ENCODE measurements around the gene LIPT2.
A peak's percentile ranks its signal among the peaks of the same experiment; 100 is the strongest.
"Not testable (repeated sequence)": the region's sequence is repeated elsewhere in the genome, so short reads cannot be mapped to it uniquely, and the experiment has no call there.

The LIPT2 gene

DNA sequence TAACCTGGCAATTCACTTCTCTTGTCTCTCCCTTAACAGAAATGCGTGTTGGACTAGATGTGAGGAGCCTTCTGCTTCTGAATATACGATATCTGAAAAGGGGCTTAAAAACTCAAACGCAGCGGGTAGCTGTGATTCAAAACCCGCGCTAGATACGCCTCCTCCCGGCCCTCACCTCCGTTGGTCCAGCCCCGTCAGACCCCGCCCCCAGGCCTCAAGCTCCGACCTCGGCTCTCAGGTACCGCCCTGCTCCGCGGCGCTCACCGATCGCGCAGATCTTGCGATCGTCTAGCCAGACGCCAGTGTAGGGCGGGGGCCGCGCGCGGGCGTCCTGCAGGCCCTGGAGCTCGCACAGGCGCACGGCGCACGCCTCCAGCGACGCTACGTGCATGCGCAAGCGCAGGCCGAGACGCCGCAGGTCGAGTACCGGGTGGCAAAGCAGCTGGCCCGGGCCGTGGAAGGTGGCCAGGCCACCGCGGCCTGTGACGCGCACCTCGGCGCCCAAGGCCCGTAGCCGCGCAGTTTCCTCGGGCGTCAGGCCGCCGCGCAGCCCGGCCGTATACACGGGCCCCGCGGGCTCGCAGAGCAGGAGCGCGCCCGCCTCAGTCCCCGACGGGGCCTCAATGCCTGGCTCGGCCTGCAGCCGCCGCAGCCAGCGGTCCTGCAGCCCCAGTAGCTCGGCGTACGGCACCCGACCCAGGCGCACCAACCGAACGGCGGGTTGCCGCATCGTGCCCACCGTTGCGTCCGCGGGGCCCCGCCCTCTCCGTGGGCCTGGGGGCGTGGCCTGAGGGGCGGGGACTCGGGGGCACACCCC, at the start of gene LIPT2:
TSS of gene LIPT2 (minus strand) at position 751 of the 817 bp plus-strand sequence. CDS start at position 730, 21 bp downstream.
- peak; percentile 97 for DNase-seq

DNA sequence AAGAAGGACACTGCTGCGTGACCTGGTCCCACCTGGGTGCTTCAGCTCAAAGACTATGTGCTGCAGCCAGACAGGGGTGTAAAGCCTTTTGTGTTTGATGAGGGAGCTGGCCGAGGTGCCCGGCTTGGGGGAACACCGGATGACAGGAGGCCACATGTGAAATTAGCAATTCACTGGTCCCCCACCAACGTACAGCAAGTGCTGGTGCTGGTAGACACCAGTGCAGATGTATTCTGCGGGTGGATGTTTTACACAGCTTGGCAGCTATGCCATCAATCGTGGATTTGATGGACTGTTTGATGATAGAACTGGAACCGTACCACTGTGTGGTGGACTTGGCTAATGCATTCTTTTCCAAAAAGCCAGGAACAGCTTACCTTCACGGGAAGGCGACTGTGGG, 47.9 kb upstream of the LIPT2 start:
- no peak for DNase-seq

DNA sequence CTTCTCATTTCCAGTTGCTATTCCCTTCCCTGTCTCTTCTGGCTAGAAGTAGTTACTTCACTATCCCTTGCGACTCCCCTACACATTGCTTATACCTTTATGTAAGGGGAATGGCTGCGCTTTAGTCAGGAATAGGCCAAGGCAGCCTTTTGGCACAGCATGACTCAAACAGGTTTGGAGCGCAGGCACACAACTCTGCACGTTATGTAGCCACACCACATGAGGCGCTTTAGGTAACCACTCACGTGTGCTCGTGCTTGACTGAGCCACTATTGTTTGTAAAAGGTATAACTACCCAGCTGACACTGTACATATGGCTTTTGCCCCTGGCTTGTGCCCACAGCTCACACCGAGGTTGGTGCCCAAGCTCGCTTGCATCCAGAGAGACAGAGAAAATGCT, 46.7 kb upstream of the LIPT2 start:
- DNase-seq = no peak

DNA sequence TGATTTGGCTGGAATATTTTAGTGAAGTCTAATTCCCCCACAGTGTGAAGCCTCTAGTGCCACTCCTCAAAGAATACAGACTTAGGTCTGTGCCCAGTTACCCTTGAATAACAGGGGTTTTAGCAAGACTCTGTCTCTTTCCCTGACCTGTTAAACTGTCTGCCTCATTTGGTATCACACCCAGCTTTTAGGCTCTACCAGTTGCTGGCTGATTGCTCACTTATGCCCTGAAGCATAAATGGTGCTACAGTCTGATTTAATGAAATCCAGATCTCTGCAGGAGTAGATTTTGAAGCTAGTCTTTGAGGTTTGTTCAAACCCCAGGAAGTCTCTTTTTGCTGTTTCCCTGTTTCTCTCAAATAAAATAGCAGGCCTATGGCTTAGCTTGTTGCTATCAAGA, 45.2 kb upstream of the LIPT2 start:
- DNase-seq = no peak

DNA sequence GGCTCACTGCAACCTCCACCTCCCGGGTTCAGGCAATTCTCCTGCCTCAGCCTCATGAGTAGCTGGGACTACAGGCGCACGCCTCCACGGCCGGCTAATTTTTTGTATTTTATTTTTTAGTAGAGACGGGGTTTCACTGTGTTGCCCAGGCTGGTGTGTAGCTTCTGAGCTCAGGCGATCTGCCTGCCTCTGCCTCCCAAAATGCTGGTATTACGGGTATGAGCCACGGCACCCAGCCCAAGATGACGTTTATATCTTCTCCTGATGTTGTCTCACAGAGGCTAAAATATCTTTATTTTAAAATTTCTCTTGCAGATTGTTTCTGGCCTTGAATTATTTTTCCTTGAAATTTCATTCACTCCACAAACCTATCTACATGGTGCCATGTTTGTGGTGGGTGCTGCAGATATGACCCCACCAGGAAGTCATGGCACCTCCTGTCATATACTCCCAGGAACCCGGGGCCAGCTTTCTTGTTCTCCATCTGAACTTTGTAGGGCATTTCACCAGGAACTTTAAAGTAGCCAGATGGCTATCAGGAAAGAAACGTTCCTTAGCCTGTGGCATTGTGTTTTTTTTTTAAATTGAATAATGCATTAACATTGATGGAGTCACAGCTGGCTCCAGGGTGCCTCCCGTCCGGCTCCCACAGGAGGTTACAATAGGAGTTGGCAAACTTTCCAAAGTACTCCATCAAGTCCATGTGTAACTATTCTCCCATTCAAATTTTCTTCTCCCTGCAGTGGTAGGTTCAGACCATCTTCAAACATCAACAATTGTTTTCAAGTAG, 42.0 kb upstream of the LIPT2 start:
- DNase-seq = no peak

DNA sequence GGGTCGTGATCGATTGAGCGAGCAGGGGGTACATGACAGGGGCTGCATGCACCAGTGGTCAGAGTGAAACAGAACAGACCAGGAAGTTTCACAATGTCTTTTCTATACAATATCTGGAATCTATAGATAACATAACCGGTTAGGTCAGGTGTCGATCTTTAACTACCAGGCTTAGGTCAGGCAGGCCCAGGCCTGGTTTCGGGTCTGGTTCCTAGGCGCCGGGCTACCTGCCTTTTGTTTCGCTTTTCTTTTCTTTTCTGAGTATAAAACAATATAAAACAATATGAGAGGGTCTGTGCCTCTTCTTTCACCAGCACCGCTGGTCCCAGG, 41.4 kb upstream of the LIPT2 start:
- not testable (repeated sequence) for DNase-seq

DNA sequence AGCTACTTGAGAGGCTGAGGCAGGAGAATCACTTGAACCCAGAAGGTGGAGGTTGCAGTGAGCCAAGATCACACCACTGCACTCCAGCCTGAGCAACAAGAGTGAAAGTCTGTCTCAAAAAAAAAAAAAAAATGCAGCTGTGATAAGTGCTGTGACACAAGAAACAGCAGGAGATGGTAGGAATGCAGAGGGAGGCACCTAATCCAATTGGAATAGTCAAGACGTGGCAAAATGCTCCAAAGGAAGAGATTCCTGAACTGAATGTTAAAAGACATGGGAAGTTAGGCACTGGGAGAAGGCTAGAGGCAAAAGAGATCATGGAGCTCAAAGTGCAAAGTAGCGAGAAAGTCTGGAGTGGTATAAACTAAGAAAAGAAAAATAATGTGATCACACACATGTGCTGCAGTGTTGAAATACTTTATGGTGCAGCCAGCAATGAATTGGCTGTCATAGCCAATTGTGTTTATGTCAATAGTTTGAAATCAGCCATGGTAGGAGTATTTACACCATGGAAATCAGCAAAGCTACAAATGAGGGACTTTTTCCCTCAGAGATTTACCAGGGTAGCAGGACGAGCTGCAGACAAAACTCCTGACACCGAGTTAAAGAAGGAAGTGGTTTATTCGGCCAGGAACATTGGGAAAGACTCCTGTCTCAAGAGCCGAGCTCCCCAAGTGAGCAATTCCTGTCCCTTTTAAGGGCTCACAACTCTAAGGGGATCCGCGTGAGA, 40.9 kb upstream of the LIPT2 start:
- DNase-seq = no peak

DNA sequence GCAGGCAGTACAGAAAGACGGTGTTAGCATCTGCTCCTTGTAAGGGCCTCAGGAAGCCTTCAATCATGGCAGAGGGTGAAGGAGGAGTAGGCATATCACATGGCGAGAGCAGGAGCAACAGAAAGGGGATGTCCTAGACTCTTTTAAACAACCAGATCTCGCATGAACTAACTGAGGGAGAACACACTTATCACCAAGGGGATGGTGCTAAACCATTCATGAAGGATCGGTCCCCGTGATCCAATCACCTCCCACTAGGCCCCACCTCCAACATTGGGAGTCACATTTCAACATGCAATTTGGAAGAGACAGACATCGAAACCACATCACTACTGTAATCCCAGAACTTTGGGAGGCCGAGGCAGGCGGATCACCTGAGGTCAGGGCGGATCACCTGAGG, 39.9 kb upstream of the LIPT2 start:
- DNase-seq = no peak

DNA sequence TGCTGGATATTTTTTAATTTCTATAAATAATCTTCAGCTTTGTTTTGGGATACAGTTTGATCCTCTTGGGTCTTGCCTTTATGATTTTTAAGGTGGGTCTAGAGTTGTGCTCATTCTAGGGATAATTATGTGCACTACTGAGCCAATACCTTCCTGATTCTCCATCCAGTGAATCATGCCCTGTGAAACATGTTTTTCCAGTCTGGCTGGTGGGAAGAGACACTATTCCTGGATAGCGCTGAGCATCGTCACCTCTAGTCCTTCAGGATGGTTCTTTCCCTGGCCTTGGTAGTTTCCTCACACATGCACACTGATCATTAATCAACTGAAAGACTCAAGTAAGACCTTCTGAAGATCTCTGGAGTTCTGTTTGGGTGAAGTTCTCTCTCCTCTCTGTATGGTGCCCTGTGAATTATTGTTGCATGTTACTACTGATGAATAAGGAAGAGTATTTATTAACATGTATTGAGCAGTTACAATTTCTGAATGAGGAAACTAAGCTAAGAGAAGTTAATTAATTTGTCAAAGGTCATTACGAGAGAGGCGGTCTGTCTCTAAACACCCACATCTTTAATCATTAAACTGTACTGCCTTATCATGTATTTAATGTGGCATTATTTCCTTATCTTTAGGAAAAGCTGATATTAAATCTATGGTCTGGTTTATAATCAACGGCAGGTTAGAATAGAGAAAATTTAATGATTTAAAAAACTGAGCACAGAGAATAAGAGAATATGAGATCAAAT, 39.1 kb upstream of the LIPT2 start:
- no peak for DNase-seq

DNA sequence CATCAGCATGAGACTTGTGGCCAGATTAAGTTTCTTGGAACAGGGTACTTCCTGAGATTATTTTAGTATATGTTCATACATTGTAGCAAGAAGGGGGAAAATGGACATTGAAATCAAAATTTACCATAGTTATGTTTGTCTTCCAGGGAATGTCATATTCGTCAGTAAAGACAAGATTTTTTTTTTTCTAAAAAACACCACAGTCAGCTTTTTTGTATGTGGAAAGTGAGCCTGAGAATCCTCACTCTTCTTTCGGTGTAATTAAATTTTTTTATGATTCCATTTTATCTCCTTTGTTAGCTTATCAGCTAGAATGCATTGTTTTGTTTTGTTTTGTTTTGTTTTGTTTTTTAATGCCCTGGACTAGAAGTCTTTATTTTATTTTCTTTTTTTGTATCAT, 31.5 kb upstream of the LIPT2 start:
- no peak for DNase-seq

DNA sequence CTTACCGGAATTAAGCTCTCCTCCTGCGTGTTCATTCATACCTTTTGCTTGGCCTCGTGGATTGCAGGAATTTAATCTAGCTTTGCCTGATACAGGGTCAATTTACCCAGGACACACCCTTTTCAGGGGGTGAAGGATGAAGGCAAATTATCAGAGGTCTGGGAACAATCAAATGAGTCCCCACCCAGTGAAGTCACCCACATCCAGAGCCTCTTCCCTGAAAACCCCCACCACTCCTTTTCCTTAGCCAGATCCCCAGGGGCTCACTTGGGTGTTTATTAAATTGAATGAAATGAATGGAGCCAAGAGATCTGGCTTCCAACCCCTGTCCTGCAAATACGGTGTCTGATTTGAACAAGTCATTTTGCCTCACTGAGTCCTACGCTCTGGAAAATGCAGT, 31.0 kb upstream of the LIPT2 start:
- no peak for DNase-seq

DNA sequence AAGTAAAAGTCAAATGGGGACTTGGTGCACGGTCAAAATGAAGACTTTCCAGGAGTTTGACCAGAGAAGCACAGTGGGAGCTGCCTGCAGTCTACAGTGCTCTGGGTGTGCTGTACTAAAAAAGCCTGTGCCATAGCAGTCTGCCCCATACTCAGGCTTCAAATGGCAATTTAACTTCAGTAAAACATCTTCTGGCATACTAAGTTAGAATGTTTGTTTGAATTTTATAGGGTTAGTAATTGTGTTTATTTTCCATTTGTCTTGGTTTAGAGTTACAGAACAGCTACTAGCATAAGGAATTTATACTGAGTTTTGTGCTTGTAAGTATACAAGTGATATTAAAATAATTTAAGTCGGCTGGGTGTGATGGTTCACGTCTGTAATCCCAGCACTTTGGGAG, 29.3 kb upstream of the LIPT2 start:
- no peak for DNase-seq

DNA sequence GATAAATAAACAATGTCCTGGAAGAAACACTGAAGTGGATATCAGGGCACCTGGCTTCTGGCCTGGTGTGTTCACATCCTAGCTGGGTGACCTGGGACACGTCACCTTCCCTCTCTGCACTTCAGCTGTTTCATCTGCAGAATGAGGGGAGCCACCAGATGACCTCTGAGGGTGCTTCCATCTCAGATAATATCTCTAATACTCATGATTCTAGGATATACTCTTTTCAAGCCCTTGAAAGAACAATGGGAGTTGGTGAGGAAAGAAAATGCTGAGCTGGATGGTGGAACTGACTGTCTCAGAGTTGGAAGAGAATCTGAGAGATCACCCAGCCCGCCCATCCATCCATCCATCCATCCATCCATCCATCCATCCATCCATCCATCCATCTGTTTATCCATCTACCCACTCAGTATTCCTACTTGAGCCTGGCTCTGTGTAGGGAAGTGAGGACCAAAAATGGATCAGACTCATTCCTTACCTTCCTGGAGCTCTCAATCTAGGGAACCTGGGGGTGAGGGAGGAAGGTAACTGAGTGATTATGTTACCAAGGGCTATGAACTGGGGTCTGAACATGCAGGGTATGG, 28.2 kb upstream of the LIPT2 start:
- DNase-seq = no peak

DNA sequence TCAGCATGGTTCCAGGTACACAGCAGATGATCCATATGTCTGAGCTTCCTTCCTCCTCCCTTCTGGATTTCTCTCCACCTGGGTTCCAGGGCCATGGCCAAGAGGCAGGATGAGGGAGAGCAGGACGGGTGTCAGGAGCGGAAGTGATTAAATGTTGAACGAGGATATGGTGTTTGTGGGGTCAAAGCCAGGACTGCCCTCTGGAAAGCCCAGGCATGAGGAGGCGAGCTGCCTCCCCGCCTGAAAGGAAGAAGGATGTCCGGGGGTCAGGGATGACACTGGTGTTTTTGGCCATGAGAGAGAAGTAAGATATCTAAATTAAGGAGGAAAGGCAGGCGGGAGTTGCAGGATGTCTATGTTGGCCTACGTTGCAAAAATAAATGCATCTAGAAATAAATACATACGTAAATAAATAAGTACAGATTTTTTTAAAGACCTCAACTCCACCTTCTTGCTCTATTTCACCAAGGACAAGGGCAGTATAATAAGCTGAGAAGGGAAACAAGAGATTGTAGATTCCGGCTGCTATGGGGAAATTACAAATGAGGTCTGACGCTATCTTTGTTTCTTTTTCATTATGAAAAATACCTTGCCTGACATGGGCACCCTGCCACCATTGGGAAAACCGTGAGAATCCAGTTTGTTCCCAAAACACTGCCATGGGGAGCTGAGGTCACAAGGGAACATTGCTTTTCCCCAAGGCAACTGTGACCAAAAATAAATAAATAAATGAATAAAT, 27.6 kb upstream of the LIPT2 start:
- DNase-seq = no peak

DNA sequence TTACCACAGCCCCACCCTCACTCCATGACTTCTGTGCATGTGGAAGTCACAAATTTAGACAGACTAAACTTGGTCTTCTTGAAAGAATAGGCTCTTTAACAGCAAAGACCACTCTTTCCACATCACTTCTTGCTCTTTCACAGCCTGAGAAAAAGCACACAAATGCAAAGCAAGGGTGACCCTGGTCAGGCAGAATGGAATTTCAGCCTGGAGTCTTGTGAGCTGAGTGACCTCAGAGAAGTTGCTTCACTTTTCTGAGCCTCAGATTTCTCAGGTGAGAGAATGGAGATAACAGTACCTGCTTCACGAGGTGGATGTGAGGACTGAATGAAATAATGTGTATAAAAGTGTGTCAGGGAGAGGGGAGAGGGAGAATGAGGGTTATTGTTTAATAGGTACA, 26.8 kb upstream of the LIPT2 start:
- DNase-seq = no peak

DNA sequence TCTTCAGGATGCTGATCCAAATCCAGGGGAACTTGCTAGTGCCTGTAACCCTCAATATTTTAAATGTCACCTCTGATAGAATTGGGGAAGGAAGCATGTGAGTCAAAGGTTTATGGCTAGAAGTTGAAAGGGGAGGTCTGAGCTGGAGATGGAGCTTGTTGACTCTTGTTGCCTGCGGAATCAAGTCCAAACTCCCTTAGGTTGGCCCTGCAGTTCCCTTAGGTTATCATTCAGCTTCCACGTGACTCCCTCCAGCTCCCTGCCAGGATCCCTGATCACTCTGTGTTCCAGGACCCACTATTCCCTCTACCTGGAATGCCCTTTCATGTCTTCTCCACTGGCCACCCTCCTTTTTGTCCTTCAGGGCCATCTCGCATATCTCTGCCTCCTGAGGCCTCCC, 26.2 kb upstream of the LIPT2 start:
- no peak for DNase-seq

DNA sequence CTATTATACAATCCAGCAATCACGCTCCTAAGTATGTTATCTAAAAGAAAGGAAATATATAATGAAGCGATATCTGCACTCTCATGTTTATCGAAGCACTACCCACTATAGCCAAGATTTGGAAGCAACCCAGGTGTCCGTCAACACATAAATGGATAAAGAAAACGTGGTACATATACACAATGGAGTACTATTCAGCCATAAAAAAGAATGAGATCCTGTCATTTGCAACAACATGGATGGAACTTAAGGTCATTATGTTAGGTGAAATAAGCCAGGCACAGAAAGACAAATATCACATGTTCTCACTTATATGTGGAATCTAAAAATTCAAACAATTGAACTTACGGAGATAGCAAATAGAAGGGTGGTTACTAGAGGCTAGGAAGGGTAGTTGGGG, 24.1 kb upstream of the LIPT2 start:
- not testable (repeated sequence) for DNase-seq

DNA sequence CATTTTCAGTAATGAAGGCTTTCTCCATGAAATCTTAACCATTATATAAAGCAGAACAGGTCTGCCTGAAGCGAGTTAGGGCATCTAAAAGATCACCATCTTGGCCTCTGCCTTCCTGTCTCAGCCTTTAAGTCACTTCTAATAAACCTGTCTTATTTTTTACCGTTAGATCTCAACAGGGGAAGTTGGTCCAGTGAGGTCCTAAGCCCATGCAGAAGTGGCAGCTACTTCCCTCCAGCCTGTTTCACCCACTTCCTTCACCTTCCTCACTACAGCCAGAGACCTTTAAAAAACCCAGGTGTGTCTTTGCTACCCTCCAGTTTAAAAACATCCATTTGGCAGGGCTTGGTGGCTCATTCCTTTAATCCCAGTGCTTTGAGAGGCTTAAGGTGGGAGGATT, 14.1 kb upstream of the LIPT2 start:
- DNase-seq = no peak

DNA sequence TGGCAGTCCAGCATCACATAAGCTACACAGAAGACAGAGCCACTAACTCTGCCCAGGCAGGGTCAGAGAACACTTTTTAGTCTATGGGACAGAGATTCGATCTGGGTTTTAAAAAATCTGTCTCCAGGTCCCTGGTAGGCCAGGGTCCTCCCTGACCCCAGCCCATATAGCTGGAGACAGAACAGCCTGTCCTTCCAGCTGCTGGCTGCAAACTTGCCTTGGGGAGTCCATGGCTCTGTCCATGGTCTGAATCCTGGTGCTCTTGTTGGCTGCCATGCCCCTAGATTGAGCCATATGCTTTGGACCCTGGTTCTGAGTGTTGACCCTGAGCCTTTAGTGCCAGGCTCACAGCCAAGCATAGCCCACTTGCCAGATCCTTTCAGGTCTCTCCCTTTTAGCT, 13.3 kb upstream of the LIPT2 start:
- DNase-seq = no peak

DNA sequence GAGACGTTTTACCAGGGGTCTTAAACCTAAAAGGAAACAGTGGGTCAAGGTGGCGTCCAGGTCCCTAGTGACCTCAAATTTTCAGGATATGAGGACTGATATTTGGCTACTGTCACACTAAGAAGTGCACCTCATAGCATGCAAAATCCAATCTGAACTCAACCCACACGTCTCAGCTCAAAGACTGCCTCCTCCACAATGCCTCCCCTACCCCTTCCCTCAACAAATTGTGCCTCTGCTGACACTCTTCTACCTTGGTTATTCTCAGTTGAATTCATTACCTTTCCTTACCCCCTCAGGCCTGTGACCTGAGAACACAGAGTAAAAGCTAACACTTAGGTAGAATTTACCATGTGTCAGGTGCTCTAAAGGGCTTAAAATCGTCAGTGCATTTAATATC, 12.4 kb upstream of the LIPT2 start:
- no peak for DNase-seq

DNA sequence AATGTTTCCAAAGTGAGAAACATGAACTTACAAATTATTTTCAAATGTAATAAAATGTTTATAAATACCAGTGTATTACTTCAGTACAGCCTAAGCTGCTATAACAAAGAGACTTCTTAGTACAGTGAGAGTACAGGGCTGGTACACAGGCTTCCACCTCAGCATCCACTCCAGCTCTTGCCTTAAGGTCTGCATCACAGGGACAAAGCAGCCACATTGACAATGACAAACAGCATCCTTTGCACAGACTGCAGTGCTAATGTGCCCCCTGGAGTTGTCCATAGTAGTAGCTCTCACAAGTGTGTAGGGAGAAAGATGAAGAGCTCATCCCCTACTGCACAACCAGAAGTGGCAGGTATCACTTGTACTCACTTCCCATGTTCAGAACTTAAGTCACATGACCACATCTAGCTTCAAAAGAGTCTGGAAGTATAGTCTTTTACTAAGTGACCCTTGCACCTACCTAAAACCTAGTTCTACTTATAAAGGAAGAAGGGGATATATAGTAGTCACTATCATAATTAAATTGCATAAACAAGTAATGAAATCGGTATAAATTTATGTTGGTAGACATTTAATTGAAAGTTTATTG, 10.7 kb upstream of the LIPT2 start:
- DNase-seq = no peak

DNA sequence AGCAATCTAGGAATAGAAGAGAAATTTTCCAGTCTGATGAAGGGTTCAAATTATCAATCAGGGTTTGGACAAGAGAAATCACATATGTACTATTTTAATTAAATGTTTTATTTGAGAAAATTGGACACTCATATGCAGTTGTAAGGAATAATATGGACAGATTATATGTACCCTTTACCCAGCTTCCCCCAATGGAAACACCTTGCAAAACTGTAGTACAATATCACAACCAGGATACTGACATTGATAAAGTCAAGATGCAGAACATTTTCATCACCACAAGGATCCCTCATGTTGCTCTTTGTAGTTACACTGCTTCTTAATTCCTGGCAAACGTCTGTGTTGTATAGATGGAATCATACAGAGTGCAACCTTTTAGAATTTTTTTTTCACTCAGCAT, 1.4 kb upstream of the LIPT2 start:
- DNase-seq = no peak

Data from NCI-H1048 (cell line).